PC-9 (cell line): ENCODE measurements around the gene TMEM131L. TPM values are rescaled to one million over a fixed set of nuclear protein-coding genes. Genes with fewer than 3 reads are reported as not detected.

Source experiments
- BruUV-seq: library from RNA; stranded (reverse); fragments of 400-500 nt; replicated peaks from 2 replicates; lab custom pipeline; 2021; lab: Mats Ljungman, UMichigan
- CTCF ChIA-PET: fragments of 300-600 bp; sonication (Branson Sonifier 250); formaldehyde crosslinking; loops from one replicate; lab custom pipeline; 2022; ENCODE audit warnings: antibody characterized with exemption; lab: Charles Lee
- POLR2A ChIA-PET: fragments of 300-600 bp; sonication (Branson Sonifier 250); formaldehyde crosslinking; loops from one replicate; lab custom pipeline; 2022; ENCODE audit warnings: antibody characterized with exemption; ENCODE audit not compliant: unreplicated experiment; lab: Charles Lee
- DNase-seq, 2 experiments: peaks; one replicate each; pipeline versions ENCODE4 v3.0.0 to v3.0.0-alpha.2; 2015 to 2022; ENCODE audit warnings: mixed read lengths in 1 of 2
- H2AFZ ChIP-seq: fragments of 200-600 bp; sonication (generic); 2 replicates; pipeline ENCODE4 v1.8.1; 2017; ENCODE audit warnings: antibody characterized with exemption
- H3F3A ChIP-seq: fragments of 200-600 bp; sonication (generic); 2 replicates; pipeline ENCODE4 v1.8.1; 2017; ENCODE audit warnings: antibody characterized with exemption, mild to moderate bottlenecking, low read depth; ENCODE audit not compliant: insufficient read depth
- H3K27ac ChIP-seq: fragments of 200-600 bp; sonication (generic); 2 replicates; pipeline ENCODE4 v1.6.1; 2016; ENCODE audit warnings: mixed run types
- H3K27me3 ChIP-seq: fragments of 200-600 bp; sonication (generic); 2 replicates; pipeline ENCODE4 v1.6.1; 2016; ENCODE audit warnings: low read depth, mixed run types; ENCODE audit not compliant: insufficient read depth
- H3K36me3 ChIP-seq: fragments of 200-600 bp; sonication (generic); 2 replicates; pipeline ENCODE4 v1.6.1; 2016; ENCODE audit warnings: low read depth, mixed run types
- H3K4me1 ChIP-seq: fragments of 200-600 bp; sonication (generic); replicated peaks from 2 replicates; pipeline ENCODE4 v1.6.1; 2016; ENCODE audit warnings: mixed run types; ENCODE audit not compliant: insufficient read depth
- H3K4me2 ChIP-seq: fragments of 200-600 bp; sonication (generic); 2 replicates; pipeline ENCODE4 v1.6.1; 2017; ENCODE audit warnings: mixed run types
- H3K4me3 ChIP-seq: fragments of 200-600 bp; sonication (generic); 2 replicates; pipeline ENCODE4 v1.6.1; 2016; ENCODE audit warnings: mixed run types
- H3K79me2 ChIP-seq: fragments of 200-600 bp; sonication (generic); 2 replicates; pipeline ENCODE4 v1.6.1; 2017; ENCODE audit warnings: low read depth, mixed run types
- H3K9me2 ChIP-seq: fragments of 200-600 bp; sonication (generic); 2 replicates; pipeline ENCODE4 v1.8.1; 2017; ENCODE audit warnings: mild to moderate bottlenecking; ENCODE audit not compliant: insufficient read depth
- H3K9me3 ChIP-seq: fragments of 200-600 bp; sonication (generic); 2 replicates; pipeline ENCODE4 v1.8.1; 2016; ENCODE audit warnings: low read depth; ENCODE audit not compliant: insufficient read depth
- H4K20me1 ChIP-seq: fragments of 200-600 bp; sonication (generic); 2 replicates; pipeline ENCODE4 v1.8.1; 2017; ENCODE audit not compliant: insufficient read depth
- CTCF ChIP-seq: fragments of 200-600 bp; sonication (generic); conservative IDR thresholded peaks from 2 replicates; pipeline ENCODE4 v1.6.1; 2017; ENCODE audit warnings: mixed run types, antibody characterized with exemption, mild to moderate bottlenecking, moderate library complexity
- EZH2 ChIP-seq: fragments of 200-600 bp; sonication (generic); IDR thresholded peaks from 2 replicates; pipeline ENCODE4 v1.8.0; 2017; ENCODE audit warnings: antibody characterized with exemption, low read depth
- intact Hi-C: fragments of 100-400 bp; cut with micrococcal nuclease; formaldehyde crosslinking; loops from one replicate; pipeline ENCODE4 v1.10.0; 2022; ENCODE audit not compliant: unreplicated experiment
- total RNA-seq: library from RNA; stranded (reverse); gene quantifications from 2 replicates; pipeline ENCODE4 v1.2.3, GENCODE V29; 2021

Gene TMEM131L
- total RNA-seq, 1 experiment from 2014 or later: 3.8 TPM

- H3F3A ChIP-seq: no peaks in the 10 kb centered on the region
- no peak for DNase-seq
- no TSS peak for BruUV-seq
- H3K9me2 ChIP-seq: no peaks in the 10 kb centered on the region
- H3K9me3 ChIP-seq: no peaks in the 10 kb centered on the region
- intact Hi-C loops: no loop called here
- H3K4me3 ChIP-seq: no peak overlapping the region
- no peak overlapping the region for H2AFZ ChIP-seq
- TF ChIP-seq EZH2 (no peak), CTCF (no peak)
- H3K79me2 ChIP-seq: no peaks in the 10 kb centered on the region
- no peak overlapping the region for H3K27ac ChIP-seq
- H3K4me2 ChIP-seq: no peak overlapping the region
- H3K36me3 ChIP-seq: no peaks in the 10 kb centered on the region
- no peaks in the 10 kb centered on the region for H3K27me3 ChIP-seq
- H4K20me1 ChIP-seq: no peaks in the 10 kb centered on the region
- H3K4me1 ChIP-seq: no peaks in the 10 kb centered on the region
- CTCF ChIA-PET: no interaction called here
- POLR2A ChIA-PET: no interaction called here
Observed at GRCh38 chr4:153623491-153623890, 157.3 kb downstream of the TMEM131L start.

GRCh38 chr4:153628796-153629315 lies 162.7 kb downstream of the TMEM131L start:
- Histone ChIP-seq H3F3A (no peaks in the 10 kb centered on the region), H3K79me2 (no peaks in the 10 kb centered on the region), H3K4me3 (no peak overlapping the region), H2AFZ (no peak overlapping the region), H3K36me3 (no peaks in the 10 kb centered on the region), H3K4me2 (no peak overlapping the region), H3K27me3 (no peaks in the 10 kb centered on the region), H3K4me1 (no peaks in the 10 kb centered on the region), H3K27ac (no peak overlapping the region), H4K20me1 (no peaks in the 10 kb centered on the region), H3K9me2 (no peaks in the 10 kb centered on the region), H3K9me3 (no peaks in the 10 kb centered on the region)
- BruUV-seq: no TSS peak
- CTCF ChIA-PET: no interaction called here
- TF ChIP-seq CTCF (no peak), EZH2 (no peak)
- POLR2A ChIA-PET: no interaction called here
- no peak for DNase-seq
- intact Hi-C loops: no loop called here

- no TSS peak for BruUV-seq
- H2AFZ ChIP-seq: no peak overlapping the region
- DNase-seq: no peak
- H3K4me1 ChIP-seq: no peaks in the 10 kb centered on the region
- H3K4me2 ChIP-seq: no peak overlapping the region
- intact Hi-C loops: no loop called here
- H3K9me3 ChIP-seq: no peaks in the 10 kb centered on the region
- no peaks in the 10 kb centered on the region for H3F3A ChIP-seq
- POLR2A ChIA-PET: no interaction called here
- no peaks in the 10 kb centered on the region for H3K27me3 ChIP-seq
- H4K20me1 ChIP-seq: no peaks in the 10 kb centered on the region
- no peaks in the 10 kb centered on the region for H3K79me2 ChIP-seq
- no peaks in the 10 kb centered on the region for H3K36me3 ChIP-seq
- no peak for TF ChIP-seq CTCF
- TF ChIP-seq EZH2: no peak
- H3K27ac ChIP-seq: no peak overlapping the region
- H3K4me3 ChIP-seq: no peak overlapping the region
- H3K9me2 ChIP-seq: no peaks in the 10 kb centered on the region
- CTCF ChIA-PET: no interaction called here
Observed at GRCh38 chr4:153629776-153630175, 163.6 kb downstream of the TMEM131L start.
